A549 (cell line): Measurements from ENCODE around the gene SCARB2. TPM values are rescaled to one million over a fixed set of nuclear protein-coding genes. Genes with fewer than 3 reads are reported as not detected.

Source experiments
- ATAC-seq, 2 experiments: fragments of 200-7000 bp in 1 of 2; fragments of >200 bp in 1 of 2; cut with Nextera tagmentation in 1 of 2; cut with Tn5 transposase in 1 of 2; 3 replicates each; pipeline versions ENCODE4 v1.8.0 to v1.9.1; 2018 to 2020; ENCODE audit warnings: mild to moderate bottlenecking in 1 of 2, moderate library complexity in 1 of 2
- CTCF ChIA-PET: fragments of 300-600 bp; sonication (Branson Sonifier 250); formaldehyde crosslinking; extraction: SDS; loops from one replicate; lab custom pipeline; 2021; ENCODE audit warnings: antibody characterized with exemption, inconsistent platforms; lab: Yijun Ruan, JAX
- POLR2A ChIA-PET: fragments of 350-600 bp; formaldehyde crosslinking; extraction: SDS; loops from one replicate; lab custom pipeline; 2021; ENCODE audit warnings: antibody characterized with exemption, inconsistent platforms; lab: Yijun Ruan, JAX
- DNase-seq, 2 experiments: peaks; one replicate each; pipeline versions ENCODE4 v3.0.0 to v3.0.0-alpha.2; 2011 to 2016; ENCODE audit warnings: low read depth in 1 of 2, low spot score in 1 of 2
- FAIRE-seq: peaks from 2 replicates; lab custom pipeline; 2011; peaks lifted over from hg19 to GRCh38; lab: Jason Lieb, UNC
- H3K27ac ChIP-seq, 2 experiments: fragments of >200 bp; sonication (Bioruptor Twin); formaldehyde crosslinking; 3 replicates each; pipeline ENCODE4 v1.5.1; 2016 to 2017
- H3K4me1 ChIP-seq: fragments of >200 bp; sonication (Bioruptor Twin); formaldehyde crosslinking; 3 replicates; pipeline ENCODE4 v1.6.1; 2016
- H3K4me2 ChIP-seq: fragments of >200 bp; sonication (Bioruptor Twin); formaldehyde crosslinking; 3 replicates; pipeline ENCODE4 v1.6.1; 2016
- H3K4me3 ChIP-seq: fragments of >200 bp; sonication (Bioruptor Twin); formaldehyde crosslinking; 3 replicates; pipeline ENCODE4 v1.5.1; 2016
- H3K9me3 ChIP-seq: fragments of >200 bp; sonication (Bioruptor Twin); formaldehyde crosslinking; 3 replicates; pipeline ENCODE4 v1.6.1; 2016
- BHLHE40 ChIP-seq: IDR thresholded peaks from 2 replicates; pipeline ENCODE4 v1.6.1; 2012; ENCODE audit warnings: low read depth, low read length, inconsistent platforms
- CBX2 ChIP-seq: fragments of 200-600 bp; sonication (generic); IDR thresholded peaks from 2 replicates; pipeline ENCODE4 v1.6.1; 2016; ENCODE audit warnings: low read depth, mild to moderate bottlenecking, borderline replicate concordance
- CEBPB ChIP-seq, 2 experiments: fragments of >200 bp in 1 of 2; sonication (Bioruptor Twin) in 1 of 2; formaldehyde crosslinking in 1 of 2; IDR thresholded peaks; 2 replicates each; pipeline ENCODE4 v1.6.1; 2012 to 2016
- CHD2 ChIP-seq: fragments of 150-350 bp; IDR thresholded peaks from 2 replicates; pipeline ENCODE4 v1.6.1; 2014; ENCODE audit warnings: low read length; ENCODE audit not compliant: partially characterized antibody
- EP300 ChIP-seq, 2 experiments: fragments of >200 bp; sonication (Bioruptor Twin); formaldehyde crosslinking; IDR thresholded peaks; 2 replicates in 1 of 2; 3 replicates in 1 of 2; pipeline ENCODE4 v1.6.1; 2016 to 2017
- ESRRA ChIP-seq: fragments of 150-350 bp; IDR thresholded peaks from 2 replicates; pipeline ENCODE4 v1.6.1; 2014; ENCODE audit warnings: mild to moderate bottlenecking, low read length, borderline replicate concordance
- FOSB ChIP-seq: fragments of 250-450 bp; sonication (Bioruptor Pico); IDR thresholded peaks from 2 replicates; pipeline ENCODE4 v1.5.0; 2020; ENCODE audit warnings: mild to moderate bottlenecking, moderate library complexity
- GATA3 ChIP-seq: IDR thresholded peaks from 2 replicates; pipeline ENCODE4 v1.6.1; 2012; ENCODE audit warnings: borderline replicate concordance
- HDAC2 ChIP-seq: fragments of 200-600 bp; sonication (generic); IDR thresholded peaks from 2 replicates; pipeline ENCODE4 v1.6.1; 2016
- HOXB13 ChIP-seq: fragments of 250-450 bp; sonication (Bioruptor Pico); IDR thresholded peaks from 2 replicates; pipeline ENCODE4 v1.5.0; 2020; ENCODE audit warnings: low read depth, mild to moderate bottlenecking, moderate library complexity
- JUNB ChIP-seq: fragments of >200 bp; sonication (Bioruptor Twin); formaldehyde crosslinking; IDR thresholded peaks from 2 replicates; pipeline ENCODE4 v1.6.1; 2016
- KDM1A ChIP-seq: fragments of 200-600 bp; sonication (generic); IDR thresholded peaks from 2 replicates; pipeline ENCODE4 v1.6.1; 2016; ENCODE audit warnings: low read depth, mild to moderate bottlenecking
- KDM5A ChIP-seq: fragments of 200-600 bp; sonication (generic); IDR thresholded peaks from 2 replicates; pipeline ENCODE4 v1.6.1; 2016; ENCODE audit warnings: antibody characterized with exemption, mild to moderate bottlenecking
- MYC ChIP-seq: IDR thresholded peaks from 2 replicates; pipeline ENCODE4 v1.6.1; 2012; ENCODE audit warnings: mild to moderate bottlenecking, inconsistent platforms, low read length, improper control_type of control experiment, borderline replicate concordance
- NPAS2 ChIP-seq: fragments of 250-450 bp; sonication (Bioruptor Pico); IDR thresholded peaks from 2 replicates; pipeline ENCODE4 v1.8.0; 2022; ENCODE audit warnings: mild to moderate bottlenecking, moderate library complexity, borderline replicate concordance
- NR3C1 ChIP-seq: fragments of >200 bp; sonication (Bioruptor Twin); formaldehyde crosslinking; IDR thresholded peaks from 3 replicates; pipeline ENCODE4 v1.6.1; 2017
- POLR2A ChIP-seq: IDR thresholded peaks from 2 replicates; pipeline ENCODE4 v1.6.1; 2012; ENCODE audit warnings: mild to moderate bottlenecking, low read length
- POLR2AphosphoS2 ChIP-seq: conservative IDR thresholded peaks from 2 replicates; pipeline ENCODE4 v1.6.1; 2012; ENCODE audit warnings: low read length, improper control_type of control experiment, inconsistent platforms
- RFX5 ChIP-seq: fragments of 450-650 bp; IDR thresholded peaks from 2 replicates; pipeline ENCODE4 v1.7.1; 2014; ENCODE audit warnings: antibody characterized with exemption, mild to moderate bottlenecking, moderate library complexity
- TP53 ChIP-seq: fragments of 250-450 bp; sonication (Bioruptor Pico); IDR thresholded peaks from 2 replicates; pipeline ENCODE4 v1.5.0; 2021; ENCODE audit warnings: mild to moderate bottlenecking, moderate library complexity
- ZNF302 ChIP-seq: fragments of 250-450 bp; sonication (Bioruptor Pico); IDR thresholded peaks from 2 replicates; pipeline ENCODE4 v1.9.0; 2021; ENCODE audit warnings: inconsistent platforms, mild to moderate bottlenecking, moderate library complexity
- WGBS: methylation state at CpG from one replicate; pipeline ENCODE4 v1.1.6; 2017; ENCODE audit errors: missing lambda C conversion rate; 5-methylcytosine and 5-hydroxymethylcytosine counted together
- polyA plus RNA-seq, 4 experiments: library from polyadenylated mRNA; depleted of rRNA in 3 of 4; stranded (reverse); fragments of >200 nt; fragmentation: RNase III in 1 of 4; extraction: RNeasy Plus Mini Kit Qiagen cat#74134 plus additional on column Dnase treatment in 1 of 4; gene quantifications; 2 replicates in 3 of 4; 3 replicates in 1 of 4; pipeline ENCODE4 v1.2.3, GENCODE V29; 2011 to 2017
- TF ChIP-seq, protein P1 (sequence below): fragments of >200 bp; sonication (Bioruptor Twin); formaldehyde crosslinking; IDR thresholded peaks from 2 replicates; pipeline ENCODE4 v1.6.1; 2016
- TF ChIP-seq, protein P2 (sequence below): IDR thresholded peaks from 2 replicates; pipeline ENCODE4 v1.6.1; 2012
- TF ChIP-seq, protein P3 (sequence below): fragments of >200 bp; sonication (Bioruptor Twin); formaldehyde crosslinking; IDR thresholded peaks from 3 replicates; pipeline ENCODE4 v1.6.1; 2016
- TF ChIP-seq, protein P4 (sequence below): fragments of 200-600 bp; sonication (generic); IDR thresholded peaks from 2 replicates; pipeline ENCODE4 v1.6.1; 2016; ENCODE audit warnings: antibody characterized with exemption, mild to moderate bottlenecking, moderate library complexity
- TF ChIP-seq, protein P5 (sequence below): fragments of 250-450 bp; sonication (Bioruptor Pico); IDR thresholded peaks from 2 replicates; pipeline ENCODE4 v1.5.0; 2020; ENCODE audit warnings: low read depth, mild to moderate bottlenecking, moderate library complexity
- TF ChIP-seq, protein P6 (sequence below): IDR thresholded peaks from 2 replicates; pipeline ENCODE4 v1.6.1; 2012

Gene SCARB2
- polyA plus RNA-seq, 2 of the 4 experiments (the other 2 are of a cell fraction): 47.2 to 65.4 TPM

DNA sequence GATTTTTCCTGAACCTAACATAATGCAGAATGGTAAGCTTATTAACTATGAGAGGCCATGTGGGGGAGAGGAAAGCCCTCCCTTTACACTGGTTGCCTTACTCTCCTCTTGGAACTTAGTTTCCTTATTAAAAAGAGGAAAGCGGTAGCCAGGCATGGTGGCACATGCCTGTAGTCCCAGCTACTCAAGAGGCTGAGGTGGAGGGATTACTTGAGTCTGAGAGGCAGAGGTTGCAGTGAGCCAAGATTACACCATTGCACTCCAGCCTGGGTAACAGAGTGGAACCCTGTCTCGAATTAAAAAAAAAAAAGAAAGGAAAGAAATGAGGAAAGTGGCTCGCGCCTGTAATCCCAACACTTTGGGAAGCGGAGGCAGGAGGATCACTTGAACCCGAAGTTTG is 39.9 kb upstream of the SCARB2 start:
- TF ChIP-seq CEBPB (IDR thresholded peaks at IDR 0.05): no peak
- no peak for TF ChIP-seq TP53
- no peak for TF ChIP-seq JUNB
- TF ChIP-seq, all 56 proteins: peak for 0
- no peak for ATAC-seq
- Histone ChIP-seq H3K4me2 (no peak overlapping the region), H3K4me3 (no peak overlapping the region), H3K9me3 (no peaks in the 10 kb centered on the region), H3K27ac (no peak overlapping the region), H3K4me1 (0 out of 3 replicates have a peak, but pooled peaks cover 4% of the 10 kb centered on the region)
- POLR2A ChIA-PET: no interaction called here
- DNase-seq: no peak
- CTCF ChIA-PET: interaction anchor here (1.0 to 2.3 kb wide), 3 partner anchors 26 to 124 kb away, joined by 3 to 8 read pairs (median 5); no protein-coding TSS in a partner anchor
- 36% methylated on average over 6 of the region's 6 CpGs for WGBS
- no peak for FAIRE-seq

DNA sequence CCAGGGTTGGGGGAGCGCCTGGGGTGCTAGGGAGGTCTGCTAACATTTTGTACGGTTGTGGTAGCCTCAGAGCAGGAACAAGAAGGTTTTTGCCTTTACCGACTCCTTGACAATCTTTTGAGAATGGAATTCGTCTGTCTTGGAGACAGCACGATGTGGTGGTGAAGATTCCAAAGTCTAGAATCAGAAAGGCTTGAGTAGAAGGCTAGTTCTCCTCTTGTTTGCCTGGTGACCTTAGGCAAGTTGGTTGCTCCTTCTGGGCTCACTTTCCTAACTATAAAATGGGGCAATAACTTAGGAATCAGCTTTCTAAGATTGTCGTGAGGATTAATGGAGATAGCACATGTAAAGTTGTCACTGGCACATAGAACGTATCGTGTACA is 38.6 kb upstream of the SCARB2 start:
- Histone ChIP-seq H3K4me3 (no peak overlapping the region), H3K4me2 (no peak overlapping the region; the same call in 2 of the 3 replicates), H3K9me3 (no peaks in the 10 kb centered on the region), H3K4me1 (0 out of 3 replicates have a peak, but pooled peaks cover 4% of the 10 kb centered on the region), H3K27ac (no peak overlapping the region)
- ChIA-PET CTCF (interaction anchor here (0.8 to 2.3 kb wide), 5 partner anchors 27 to 125 kb away, joined by 3 to 8 read pairs (median 4); no protein-coding TSS in a partner anchor), POLR2A (no interaction called here)
- no peak for FAIRE-seq
- no peak for ATAC-seq
- WGBS: 79% methylated on average over 8 of the region's 8 CpGs
- DNase-seq: no peak
- no peak for TF ChIP-seq NR3C1
- no peak for TF ChIP-seq POLR2A
- no peak for TF ChIP-seq EP300 (IDR thresholded peaks at IDR 0.05)
- no peak for TF ChIP-seq CHD2
- no peak for TF ChIP-seq MYC
- TF ChIP-seq, protein P1, sequence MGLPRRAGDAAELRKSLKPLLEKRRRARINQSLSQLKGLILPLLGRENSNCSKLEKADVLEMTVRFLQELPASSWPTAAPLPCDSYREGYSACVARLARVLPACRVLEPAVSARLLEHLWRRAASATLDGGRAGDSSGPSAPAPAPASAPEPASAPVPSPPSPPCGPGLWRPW: no peak
- TF ChIP-seq NPAS2 (CRISPR knock-in tag): no peak
- TF ChIP-seq KDM5A: no peak
- no peak for TF ChIP-seq HDAC2
- no peak for TF ChIP-seq BHLHE40
- no peak for TF ChIP-seq RFX5
- TF ChIP-seq, protein P2, sequence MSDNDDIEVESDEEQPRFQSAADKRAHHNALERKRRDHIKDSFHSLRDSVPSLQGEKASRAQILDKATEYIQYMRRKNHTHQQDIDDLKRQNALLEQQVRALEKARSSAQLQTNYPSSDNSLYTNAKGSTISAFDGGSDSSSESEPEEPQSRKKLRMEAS: no peak
- TF ChIP-seq POLR2AphosphoS2: no peak
- TF ChIP-seq, protein P3, sequence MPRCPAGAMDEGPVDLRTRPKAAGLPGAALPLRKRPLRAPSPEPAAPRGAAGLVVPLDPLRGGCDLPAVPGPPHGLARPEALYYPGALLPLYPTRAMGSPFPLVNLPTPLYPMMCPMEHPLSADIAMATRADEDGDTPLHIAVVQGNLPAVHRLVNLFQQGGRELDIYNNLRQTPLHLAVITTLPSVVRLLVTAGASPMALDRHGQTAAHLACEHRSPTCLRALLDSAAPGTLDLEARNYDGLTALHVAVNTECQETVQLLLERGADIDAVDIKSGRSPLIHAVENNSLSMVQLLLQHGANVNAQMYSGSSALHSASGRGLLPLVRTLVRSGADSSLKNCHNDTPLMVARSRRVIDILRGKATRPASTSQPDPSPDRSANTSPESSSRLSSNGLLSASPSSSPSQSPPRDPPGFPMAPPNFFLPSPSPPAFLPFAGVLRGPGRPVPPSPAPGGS: no peak
- TF ChIP-seq FOSB (CRISPR knock-in tag): no peak
- no peak for TF ChIP-seq HOXB13 (CRISPR knock-in tag)
- TF ChIP-seq GATA3: no peak
- no peak for TF ChIP-seq ZNF302 (CRISPR knock-in tag)

DNA sequence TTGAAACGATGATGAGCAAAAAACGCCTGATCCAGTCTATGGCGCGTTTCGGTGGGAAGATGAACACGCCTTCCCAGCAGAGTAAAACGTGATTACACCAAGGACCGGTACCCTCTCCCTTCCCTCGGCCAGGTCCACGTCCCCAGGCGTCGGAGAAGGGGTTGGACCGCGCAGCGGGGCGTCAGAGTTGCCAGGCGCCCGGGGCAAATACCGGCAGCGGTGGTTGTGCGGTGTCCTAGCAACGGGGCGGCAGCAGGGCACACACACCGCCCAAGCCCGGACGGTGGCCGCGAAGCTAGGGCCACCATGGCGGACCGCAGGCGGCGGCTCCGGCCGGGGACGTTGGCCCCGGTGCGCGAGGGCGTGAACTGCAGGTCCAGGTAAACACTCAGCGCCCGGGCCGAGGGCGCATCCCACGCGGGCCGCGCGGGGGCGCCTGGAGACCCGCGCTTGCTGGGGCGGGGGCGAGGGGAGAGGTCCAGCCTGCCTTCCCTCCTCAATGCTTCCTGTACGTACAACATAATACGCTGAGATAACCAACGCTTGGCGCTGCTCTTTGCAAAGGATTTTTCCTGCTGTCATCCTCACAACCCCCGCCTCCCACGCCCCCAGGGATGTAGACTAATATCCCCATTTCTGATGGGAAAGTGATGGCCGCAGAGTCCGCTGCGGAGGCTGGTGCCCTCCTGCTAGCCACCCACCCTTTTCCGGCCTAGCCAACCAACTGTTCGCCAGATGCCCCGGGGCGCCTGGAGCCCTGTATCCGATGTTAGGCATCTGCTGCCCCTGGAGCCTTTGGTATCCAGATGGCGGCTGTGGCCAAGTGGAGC is 38.0 kb upstream of the SCARB2 start, which contains the start of gene FAM47E:
TSS of gene FAM47E (plus strand) at position 281 of the 830 bp plus-strand sequence. CDS start at position 307, 26 bp downstream.
- Histone ChIP-seq H3K4me3 (peak within 1 kb of the TSS; percentile 57), H3K9me3 (no peaks in the 10 kb centered on the region), H3K4me1 (0 out of 3 replicates have a peak, but pooled peaks cover 4% of the 10 kb centered on the region), H3K4me2 (peak within 1 kb of the TSS; percentile 90), H3K27ac (peak within 1 kb of the TSS; percentile 39 to 79; a peak in 5 of 6 replicates)
- ChIA-PET CTCF (interaction anchor here (1.1 to 2.3 kb wide), 3 partner anchors 55 to 72 kb away, joined by 3 to 8 read pairs (median 4); partner anchors contain the start of gene STBD1), POLR2A (no interaction called here)
- peak; percentile 93 to 98 for ATAC-seq
- no peak for FAIRE-seq
- peak; percentile 24 to 57 for DNase-seq
- 15% methylated on average over 31 of the region's 68 CpGs for WGBS
- TF ChIP-seq CEBPB (IDR thresholded peaks at IDR 0.05): no peak
- TF ChIP-seq, protein P4, sequence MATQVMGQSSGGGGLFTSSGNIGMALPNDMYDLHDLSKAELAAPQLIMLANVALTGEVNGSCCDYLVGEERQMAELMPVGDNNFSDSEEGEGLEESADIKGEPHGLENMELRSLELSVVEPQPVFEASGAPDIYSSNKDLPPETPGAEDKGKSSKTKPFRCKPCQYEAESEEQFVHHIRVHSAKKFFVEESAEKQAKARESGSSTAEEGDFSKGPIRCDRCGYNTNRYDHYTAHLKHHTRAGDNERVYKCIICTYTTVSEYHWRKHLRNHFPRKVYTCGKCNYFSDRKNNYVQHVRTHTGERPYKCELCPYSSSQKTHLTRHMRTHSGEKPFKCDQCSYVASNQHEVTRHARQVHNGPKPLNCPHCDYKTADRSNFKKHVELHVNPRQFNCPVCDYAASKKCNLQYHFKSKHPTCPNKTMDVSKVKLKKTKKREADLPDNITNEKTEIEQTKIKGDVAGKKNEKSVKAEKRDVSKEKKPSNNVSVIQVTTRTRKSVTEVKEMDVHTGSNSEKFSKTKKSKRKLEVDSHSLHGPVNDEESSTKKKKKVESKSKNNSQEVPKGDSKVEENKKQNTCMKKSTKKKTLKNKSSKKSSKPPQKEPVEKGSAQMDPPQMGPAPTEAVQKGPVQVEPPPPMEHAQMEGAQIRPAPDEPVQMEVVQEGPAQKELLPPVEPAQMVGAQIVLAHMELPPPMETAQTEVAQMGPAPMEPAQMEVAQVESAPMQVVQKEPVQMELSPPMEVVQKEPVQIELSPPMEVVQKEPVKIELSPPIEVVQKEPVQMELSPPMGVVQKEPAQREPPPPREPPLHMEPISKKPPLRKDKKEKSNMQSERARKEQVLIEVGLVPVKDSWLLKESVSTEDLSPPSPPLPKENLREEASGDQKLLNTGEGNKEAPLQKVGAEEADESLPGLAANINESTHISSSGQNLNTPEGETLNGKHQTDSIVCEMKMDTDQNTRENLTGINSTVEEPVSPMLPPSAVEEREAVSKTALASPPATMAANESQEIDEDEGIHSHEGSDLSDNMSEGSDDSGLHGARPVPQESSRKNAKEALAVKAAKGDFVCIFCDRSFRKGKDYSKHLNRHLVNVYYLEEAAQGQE: no peak
- TF ChIP-seq, protein P5, sequence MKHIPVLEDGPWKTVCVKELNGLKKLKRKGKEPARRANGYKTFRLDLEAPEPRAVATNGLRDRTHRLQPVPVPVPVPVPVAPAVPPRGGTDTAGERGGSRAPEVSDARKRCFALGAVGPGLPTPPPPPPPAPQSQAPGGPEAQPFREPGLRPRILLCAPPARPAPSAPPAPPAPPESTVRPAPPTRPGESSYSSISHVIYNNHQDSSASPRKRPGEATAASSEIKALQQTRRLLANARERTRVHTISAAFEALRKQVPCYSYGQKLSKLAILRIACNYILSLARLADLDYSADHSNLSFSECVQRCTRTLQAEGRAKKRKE (CRISPR knock-in tag): no peak
- TF ChIP-seq ESRRA: no peak
- TF ChIP-seq, protein P6, sequence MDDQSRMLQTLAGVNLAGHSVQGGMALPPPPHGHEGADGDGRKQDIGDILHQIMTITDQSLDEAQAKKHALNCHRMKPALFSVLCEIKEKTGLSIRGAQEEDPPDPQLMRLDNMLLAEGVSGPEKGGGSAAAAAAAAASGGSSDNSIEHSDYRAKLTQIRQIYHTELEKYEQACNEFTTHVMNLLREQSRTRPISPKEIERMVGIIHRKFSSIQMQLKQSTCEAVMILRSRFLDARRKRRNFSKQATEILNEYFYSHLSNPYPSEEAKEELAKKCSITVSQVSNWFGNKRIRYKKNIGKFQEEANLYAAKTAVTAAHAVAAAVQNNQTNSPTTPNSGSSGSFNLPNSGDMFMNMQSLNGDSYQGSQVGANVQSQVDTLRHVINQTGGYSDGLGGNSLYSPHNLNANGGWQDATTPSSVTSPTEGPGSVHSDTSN: no peak
- no peak for TF ChIP-seq KDM1A
- no peak for TF ChIP-seq CBX2
